OCI-LY7 (cell line): ENCODE results near the gene PLCG1. TPM values are rescaled to one million over a fixed set of nuclear protein-coding genes. Genes with fewer than 3 reads are reported as not detected.

Experiments used
- BruUV-seq: library from RNA; stranded (reverse); fragments of 400-500 nt; replicated peaks from 2 replicates; lab custom pipeline; 2021; lab: Mats Ljungman, UMichigan
- CTCF ChIA-PET: fragments of 300-600 bp; sonication (Branson Sonifier 250); formaldehyde crosslinking; loops from one replicate; lab custom pipeline; 2022; ENCODE audit warnings: antibody characterized with exemption; ENCODE audit not compliant: unreplicated experiment; lab: Charles Lee
- POLR2A ChIA-PET: fragments of 300-600 bp; sonication (Branson Sonifier 250); formaldehyde crosslinking; loops from one replicate; lab custom pipeline; 2022; ENCODE audit warnings: antibody characterized with exemption; lab: Charles Lee
- DNase-seq: peaks from one replicate; pipeline ENCODE4 v3.0.0-alpha.2; 2015; ENCODE audit warnings: low spot score
- H2AFZ ChIP-seq: fragments of 200-600 bp; sonication (generic), shearing (Covaris generic); 2 replicates; pipeline ENCODE4 v1.6.1; 2014; ENCODE audit warnings: mild to moderate bottlenecking, antibody characterized with exemption, low read length, moderate library complexity
- H3K27ac ChIP-seq: fragments of 200-600 bp; sonication (generic); 2 replicates; pipeline ENCODE4 v1.5.1; 2014; ENCODE audit warnings: mixed run types, low read depth, mild to moderate bottlenecking, moderate library complexity, low read length, inconsistent platforms; ENCODE audit not compliant: poor library complexity, severe bottlenecking
- H3K36me3 ChIP-seq: fragments of 200-600 bp; sonication (generic); 2 replicates; pipeline ENCODE4 v1.6.1; 2014; ENCODE audit warnings: mild to moderate bottlenecking, antibody characterized with exemption, low read length, moderate library complexity, mixed read lengths; ENCODE audit not compliant: insufficient read depth
- H3K4me1 ChIP-seq: fragments of 200-600 bp; sonication (generic); 2 replicates; pipeline ENCODE4 v1.5.1; 2014; ENCODE audit warnings: mild to moderate bottlenecking, low read length; ENCODE audit not compliant: insufficient read depth, poor library complexity, severe bottlenecking
- H3K4me2 ChIP-seq: fragments of 200-600 bp; sonication (generic); 2 replicates; pipeline ENCODE4 v1.6.1; 2014; ENCODE audit warnings: mild to moderate bottlenecking, low read length
- H3K4me3 ChIP-seq: fragments of 200-600 bp; sonication (generic); 2 replicates; pipeline ENCODE4 v1.5.1; 2014; ENCODE audit warnings: mild to moderate bottlenecking, low read depth, low read length; ENCODE audit not compliant: poor library complexity, severe bottlenecking
- H3K79me2 ChIP-seq: fragments of 200-600 bp; sonication (generic); 2 replicates; pipeline ENCODE4 v1.6.1; 2016; ENCODE audit warnings: low read depth, mild to moderate bottlenecking, low read length, moderate library complexity, mixed read lengths; ENCODE audit not compliant: insufficient read depth
- H3K9me2 ChIP-seq: fragments of 200-600 bp; sonication (generic); 2 replicates; pipeline ENCODE4 v1.6.1; 2016; ENCODE audit warnings: mild to moderate bottlenecking, low read length, mixed read lengths; ENCODE audit not compliant: insufficient read depth
- H3K9me3 ChIP-seq: fragments of 200-600 bp; sonication (generic); 2 replicates; pipeline ENCODE4 v1.6.1; 2014; ENCODE audit warnings: mild to moderate bottlenecking, mixed run types, low read length, mixed read lengths
- H4K20me1 ChIP-seq: fragments of 200-600 bp; sonication (generic); 2 replicates; pipeline ENCODE4 v1.6.1; 2014; ENCODE audit warnings: mild to moderate bottlenecking, antibody characterized with exemption, low read length, moderate library complexity, mixed read lengths; ENCODE audit not compliant: insufficient read depth
- EZH2phosphoT487 ChIP-seq: fragments of 200-600 bp; sonication (generic); IDR thresholded peaks from 2 replicates; pipeline ENCODE4 v1.6.1; 2018; ENCODE audit warnings: low read depth, borderline replicate concordance, mild to moderate bottlenecking, mixed run types, antibody characterized with exemption, low read length, moderate library complexity, mixed read lengths
- intact Hi-C: fragments of 100-400 bp; cut with micrococcal nuclease; formaldehyde crosslinking; loops from one replicate; pipeline ENCODE4 v1.10.0; 2022; ENCODE audit not compliant: unreplicated experiment
- total RNA-seq, 2 experiments: library from RNA; depleted of rRNA in 1 of 2; stranded (reverse); fragments of >200 nt in 1 of 2; shearing (Covaris generic) in 1 of 2; gene quantifications; 2 replicates each; pipeline ENCODE4 v1.2.3, GENCODE V29; 2014 to 2022
- TF ChIP-seq, protein P1 (sequence below): fragments of 200-600 bp; sonication (generic); conservative IDR thresholded peaks from 2 replicates; pipeline ENCODE4 v1.5.1; 2014; ENCODE audit warnings: mild to moderate bottlenecking, antibody characterized with exemption, low read length, moderate library complexity, mixed read lengths

The PLCG1 gene
- total RNA-seq, 2 experiments from 2014 or later, result 103 to 121 TPM

DNA sequence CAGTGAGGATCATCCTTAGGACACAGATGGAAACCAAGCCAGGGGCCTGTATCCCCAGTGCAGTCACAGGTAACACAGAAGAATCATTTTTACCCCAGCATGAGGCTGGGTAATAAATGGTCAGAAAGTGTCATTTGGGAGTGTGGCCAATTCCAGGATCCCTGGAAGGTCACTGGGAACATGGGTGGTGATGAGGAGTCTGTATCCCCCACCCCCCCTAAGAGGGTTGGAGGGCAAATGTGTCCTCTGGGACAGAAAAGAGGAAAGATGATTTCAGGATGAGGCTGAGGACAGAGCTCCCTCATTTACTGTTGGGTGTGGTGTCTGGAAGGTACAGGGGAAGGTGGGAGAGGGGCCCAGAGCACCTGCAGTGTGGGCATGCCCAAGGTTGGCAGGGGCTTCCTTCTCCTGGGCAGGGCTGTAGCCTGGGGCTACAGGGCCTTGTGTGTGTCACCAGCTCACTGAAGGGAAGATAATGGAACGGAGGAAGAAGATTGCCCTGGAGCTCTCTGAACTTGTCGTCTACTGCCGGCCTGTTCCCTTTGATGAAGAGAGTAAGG, 34.5 kb downstream of the PLCG1 start:
- H3K9me3 ChIP-seq, result no peaks in the 10 kb centered on the region
- no peak overlapping the region for H3K4me3 ChIP-seq
- POLR2A ChIA-PET, result interaction anchor here (0.6 kb wide), 2 partner anchors 189 to 379 kb away, joined by 3 read pairs; no protein-coding TSS in a partner anchor
- CTCF ChIA-PET, result interaction anchor here (1.4 kb wide), 1 partner anchor 169 kb away, joined by 3 read pairs; the partner anchor contains the start of gene LPIN3
- no peak for TF ChIP-seq EZH2phosphoT487
- TF ChIP-seq, protein P1, sequence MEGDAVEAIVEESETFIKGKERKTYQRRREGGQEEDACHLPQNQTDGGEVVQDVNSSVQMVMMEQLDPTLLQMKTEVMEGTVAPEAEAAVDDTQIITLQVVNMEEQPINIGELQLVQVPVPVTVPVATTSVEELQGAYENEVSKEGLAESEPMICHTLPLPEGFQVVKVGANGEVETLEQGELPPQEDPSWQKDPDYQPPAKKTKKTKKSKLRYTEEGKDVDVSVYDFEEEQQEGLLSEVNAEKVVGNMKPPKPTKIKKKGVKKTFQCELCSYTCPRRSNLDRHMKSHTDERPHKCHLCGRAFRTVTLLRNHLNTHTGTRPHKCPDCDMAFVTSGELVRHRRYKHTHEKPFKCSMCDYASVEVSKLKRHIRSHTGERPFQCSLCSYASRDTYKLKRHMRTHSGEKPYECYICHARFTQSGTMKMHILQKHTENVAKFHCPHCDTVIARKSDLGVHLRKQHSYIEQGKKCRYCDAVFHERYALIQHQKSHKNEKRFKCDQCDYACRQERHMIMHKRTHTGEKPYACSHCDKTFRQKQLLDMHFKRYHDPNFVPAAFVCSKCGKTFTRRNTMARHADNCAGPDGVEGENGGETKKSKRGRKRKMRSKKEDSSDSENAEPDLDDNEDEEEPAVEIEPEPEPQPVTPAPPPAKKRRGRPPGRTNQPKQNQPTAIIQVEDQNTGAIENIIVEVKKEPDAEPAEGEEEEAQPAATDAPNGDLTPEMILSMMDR, result no peak
- no peak overlapping the region for H3K4me2 ChIP-seq
- H2AFZ ChIP-seq, result no peak overlapping the region
- intact Hi-C loops, result loop anchor here (2.0 kb wide), 1 partner anchor 205 kb away; no protein-coding TSS in a partner anchor
- DNase-seq, result no peak
- H3K36me3 ChIP-seq, result peaks cover 92% of the 10 kb centered on the region
- no peaks in the 10 kb centered on the region for H3K79me2 ChIP-seq
- no peaks in the 10 kb centered on the region for H4K20me1 ChIP-seq
- no peaks in the 10 kb centered on the region for H3K9me2 ChIP-seq
- H3K4me1 ChIP-seq, result no peaks in the 10 kb centered on the region
- H3K27ac ChIP-seq, result no peak overlapping the region
- BruUV-seq, result no TSS peak

DNA sequence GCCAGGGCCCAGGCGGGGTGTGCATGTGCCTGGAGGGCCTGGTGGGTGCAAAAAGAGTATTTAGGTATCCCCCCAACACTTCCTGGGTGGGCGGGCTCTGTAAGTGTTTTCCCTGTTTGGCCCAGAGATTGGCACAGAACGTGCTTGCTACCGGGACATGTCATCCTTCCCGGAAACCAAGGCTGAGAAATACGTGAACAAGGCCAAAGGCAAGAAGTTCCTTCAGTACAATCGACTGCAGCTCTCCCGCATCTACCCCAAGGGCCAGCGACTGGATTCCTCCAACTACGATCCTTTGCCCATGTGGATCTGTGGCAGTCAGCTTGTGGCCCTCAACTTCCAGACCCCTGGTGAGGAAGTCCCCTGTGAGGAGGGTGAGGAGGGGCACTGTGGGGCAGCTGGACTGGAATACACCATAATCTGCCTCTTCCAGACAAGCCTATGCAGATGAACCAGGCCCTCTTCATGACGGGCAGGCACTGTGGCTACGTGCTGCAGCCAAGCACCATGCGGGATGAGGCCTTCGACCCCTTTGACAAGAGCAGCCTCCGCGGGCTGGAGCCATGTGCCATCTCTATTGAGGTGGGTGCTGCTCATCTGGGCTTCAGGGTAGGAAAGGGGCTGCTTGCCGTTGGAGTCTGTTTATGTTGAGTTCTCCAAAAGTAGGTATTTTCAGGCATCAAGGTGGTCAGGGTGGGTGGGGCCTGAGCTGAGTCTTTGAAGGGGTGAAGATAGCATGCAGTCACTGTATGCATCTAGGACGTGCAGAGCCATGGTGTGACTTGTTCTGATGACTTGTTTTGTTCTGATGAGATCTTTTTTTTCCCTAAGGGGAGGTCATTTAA, 35.2 kb downstream of the PLCG1 start:
- H3K4me3 ChIP-seq, result no peak overlapping the region
- no peak for DNase-seq
- H3K4me2 ChIP-seq, result no peak overlapping the region
- H4K20me1 ChIP-seq, result no peaks in the 10 kb centered on the region
- no peak overlapping the region for H3K27ac ChIP-seq
- intact Hi-C loops, result loop anchor here (1.0 to 2.0 kb wide), 3 partner anchors 36 to 206 kb away; partner anchors contain the start of gene LPIN3
- POLR2A ChIA-PET, result interaction anchor here (0.6 to 0.8 kb wide), 2 partner anchors 14 to 380 kb away, joined by 3 read pairs; no protein-coding TSS in a partner anchor
- no peaks in the 10 kb centered on the region for H3K4me1 ChIP-seq
- BruUV-seq, result no TSS peak
- H3K36me3 ChIP-seq, result peaks cover 92% of the 10 kb centered on the region
- TF ChIP-seq, protein P1, result no peak
- TF ChIP-seq EZH2phosphoT487, result no peak
- no peak overlapping the region for H2AFZ ChIP-seq
- CTCF ChIA-PET, result interaction anchor here (0.6 to 1.4 kb wide), 2 partner anchors 150 to 168 kb away, joined by 3 to 4 read pairs; partner anchors contain the start of gene LPIN3
- H3K79me2 ChIP-seq, result no peaks in the 10 kb centered on the region
- H3K9me2 ChIP-seq, result no peaks in the 10 kb centered on the region
- no peaks in the 10 kb centered on the region for H3K9me3 ChIP-seq
